ENCODE results near the gene ST3GAL5.

- TF ChIP-seq POLR2AphosphoS5 (IDR thresholded peaks at IDR 0.05; ENCODE audit: low read depth, low read length): no peak
- TF ChIP-seq CTCF (IDR thresholded peaks at IDR 0.05; ENCODE audit: control extremely low read depth in 1 of 3, insufficient read depth in 1 of 3, low read depth in 1 of 3, low read length in 3 of 3): no peak
- TF ChIP-seq EP300 (IDR thresholded peaks at IDR 0.05; ENCODE audit: borderline replicate concordance in 1 of 2, low read depth in 2 of 2, low read length in 2 of 2): no peak
- TF ChIP-seq YY1 (IDR thresholded peaks at IDR 0.05; ENCODE audit: low read depth, low read length): no peak
- no peak for TF ChIP-seq ATF3 (IDR thresholded peaks at IDR 0.05; ENCODE audit: insufficient read depth, low read depth, low read length)
- TF ChIP-seq SUZ12 (IDR thresholded peaks at IDR 0.05; ENCODE audit: low read length): no peak
Observed at GRCh38 chr2:85814802-85815550, 73.8 kb downstream of the ST3GAL5 start.

Measured in H1 (cell line).